Measurements from ENCODE around the gene VPS11. TPM values are rescaled to one million over a fixed set of nuclear protein-coding genes. Genes with fewer than 3 reads are reported as not detected.

VPS11 gene
- total RNA-seq, 1 experiment from 2014 or later: 18.6 TPM

DNA sequence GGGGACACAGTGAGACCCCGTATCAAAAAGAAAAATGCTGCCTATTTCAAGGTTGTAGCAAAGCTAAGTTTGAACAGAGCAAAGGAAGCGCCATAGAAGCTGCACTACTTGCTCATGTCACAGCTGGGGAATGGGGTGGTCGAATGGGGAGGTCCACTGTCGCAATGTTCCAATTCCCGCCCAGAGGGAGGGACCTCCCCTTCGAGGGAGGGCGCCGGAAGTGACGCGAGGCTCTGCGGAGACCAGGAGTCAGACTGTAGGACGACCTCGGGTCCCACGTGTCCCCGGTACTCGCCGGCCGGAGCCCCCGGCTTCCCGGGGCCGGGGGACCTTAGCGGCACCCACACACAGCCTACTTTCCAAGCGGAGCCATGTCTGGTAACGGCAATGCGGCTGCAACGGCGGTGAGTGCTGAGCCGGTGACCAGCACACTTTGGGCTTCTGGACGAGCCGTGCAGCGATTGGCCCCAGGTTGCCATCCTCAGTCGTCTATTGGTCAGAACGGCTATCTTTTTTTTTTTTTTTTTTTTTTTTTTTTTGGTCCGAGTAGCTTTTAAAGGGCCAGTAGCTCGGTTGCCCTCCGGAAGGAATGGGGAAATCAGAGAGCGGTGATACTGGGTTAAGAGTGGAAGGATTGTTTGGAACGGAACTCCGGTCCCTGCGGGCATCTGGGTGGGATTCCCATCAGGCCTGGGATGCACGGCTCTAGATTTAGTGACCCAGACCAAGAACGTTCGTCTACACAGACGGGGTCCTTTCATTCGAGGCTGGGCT, 17.2 kb downstream of the VPS11 start, which contains the start of gene HMBS:
Gene HMBS, plus strand, starts transcription at position 219 of the 774 bp plus-strand sequence. Its CDS starts 153 bp downstream, at position 372.
- no peak within 1 kb of the TSS for H2BK20ac ChIP-seq (ENCODE audit: low read depth, low read length, poor library complexity, severe bottlenecking)
- peak within 1 kb of the TSS; percentile 95 for H3K14ac ChIP-seq (ENCODE audit: insufficient read depth, low read length)
- H2AFZ ChIP-seq (ENCODE audit: low read length): no peak within 1 kb of the TSS
- Mint-ChIP-seq H3K36me3 (ENCODE audit: insufficient read depth in 1 of 3, low read depth in 3 of 3) (peaks cover 11 to 29% (median 23%) of the 10 kb centered on the region in 3 experiments; a peak in 6 of 7 replicates), H3K27ac (peak within 1 kb of the TSS; percentile 96 to 99 (median 98)), H3K4me1 (peaks cover 7 to 13% of the 10 kb centered on the region in 2 experiments; a peak in 3 of 4 replicates), H3K4me3 (peak within 1 kb of the TSS; percentile 98), H3K27me3 (ENCODE audit: low read depth) (no peaks in the 10 kb centered on the region), H3K9me3 (no peaks in the 10 kb centered on the region)
- H3K18ac ChIP-seq (ENCODE audit: insufficient read length, low read depth, low read length): peak within 1 kb of the TSS; percentile 92
- H2BK120ac ChIP-seq (ENCODE audit: low read depth, low read length, poor library complexity, severe bottlenecking): peak within 1 kb of the TSS; percentile 40
- H3K56ac ChIP-seq (ENCODE audit: insufficient read length, low read depth, low read length): no peak within 1 kb of the TSS
- H3K79me2 ChIP-seq (ENCODE audit: insufficient read depth, low read length): no peaks in the 10 kb centered on the region; the same call in 1 of the 2 replicates
- H2AK5ac ChIP-seq (ENCODE audit: insufficient read length, low read length): no peak within 1 kb of the TSS
- no peak within 1 kb of the TSS for H4K5ac ChIP-seq (ENCODE audit: insufficient read length, low read depth, low read length)
- H3K27me3 ChIP-seq (ENCODE audit: insufficient read depth, low read length): no peaks in the 10 kb centered on the region
- no peak within 1 kb of the TSS for H3K23ac ChIP-seq (ENCODE audit: insufficient read length, low read depth, low read length)
- H3K4ac ChIP-seq (ENCODE audit: low read depth, low read length): no peak within 1 kb of the TSS; the same call in 1 of the 2 replicates
- WGBS (ENCODE audit: extremely low coverage, insufficient read length, low lambda C conversion rate): no CpG with 5 or more reads among the region's 45 CpGs
- no peaks in the 10 kb centered on the region for H3K9me3 ChIP-seq (ENCODE audit: control insufficient read depth, low read depth, low read length)
- no peaks in the 10 kb centered on the region for H3K4me1 ChIP-seq (ENCODE audit: insufficient read depth, low read length)
- peaks cover 4% of the 10 kb centered on the region for H3K23me2 ChIP-seq (ENCODE audit: insufficient read length, low read depth, low read length, poor library complexity, severe bottlenecking)
- no peak within 1 kb of the TSS for H2BK5ac ChIP-seq (ENCODE audit: insufficient read length, low read length)
- no peak within 1 kb of the TSS for H3K27ac ChIP-seq (ENCODE audit: insufficient read length, low read depth, low read length)
- TF ChIP-seq, protein P1, sequence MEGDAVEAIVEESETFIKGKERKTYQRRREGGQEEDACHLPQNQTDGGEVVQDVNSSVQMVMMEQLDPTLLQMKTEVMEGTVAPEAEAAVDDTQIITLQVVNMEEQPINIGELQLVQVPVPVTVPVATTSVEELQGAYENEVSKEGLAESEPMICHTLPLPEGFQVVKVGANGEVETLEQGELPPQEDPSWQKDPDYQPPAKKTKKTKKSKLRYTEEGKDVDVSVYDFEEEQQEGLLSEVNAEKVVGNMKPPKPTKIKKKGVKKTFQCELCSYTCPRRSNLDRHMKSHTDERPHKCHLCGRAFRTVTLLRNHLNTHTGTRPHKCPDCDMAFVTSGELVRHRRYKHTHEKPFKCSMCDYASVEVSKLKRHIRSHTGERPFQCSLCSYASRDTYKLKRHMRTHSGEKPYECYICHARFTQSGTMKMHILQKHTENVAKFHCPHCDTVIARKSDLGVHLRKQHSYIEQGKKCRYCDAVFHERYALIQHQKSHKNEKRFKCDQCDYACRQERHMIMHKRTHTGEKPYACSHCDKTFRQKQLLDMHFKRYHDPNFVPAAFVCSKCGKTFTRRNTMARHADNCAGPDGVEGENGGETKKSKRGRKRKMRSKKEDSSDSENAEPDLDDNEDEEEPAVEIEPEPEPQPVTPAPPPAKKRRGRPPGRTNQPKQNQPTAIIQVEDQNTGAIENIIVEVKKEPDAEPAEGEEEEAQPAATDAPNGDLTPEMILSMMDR (conservative IDR thresholded peaks at IDR 0.05): no peak
- H2BK12ac ChIP-seq (ENCODE audit: insufficient read length, low read depth, low read length): no peak within 1 kb of the TSS
- no peak within 1 kb of the TSS for H4K8ac ChIP-seq (replicated peaks; ENCODE audit: insufficient read length, low read depth, low read length)
- peak within 1 kb of the TSS; percentile 80 for H3K9ac ChIP-seq (ENCODE audit: extremely low read depth, insufficient read length, low read length)
- no peak within 1 kb of the TSS for H4K91ac ChIP-seq (ENCODE audit: insufficient read length, low read depth, low read length)
- DNase-seq: peak; percentile 96
- H3K79me1 ChIP-seq (ENCODE audit: insufficient read depth, low read depth, low read length, poor library complexity, severe bottlenecking): no peaks in the 10 kb centered on the region
- H3T11ph ChIP-seq (ENCODE audit: low read length): no peak within 1 kb of the TSS
- no peaks in the 10 kb centered on the region for H4K20me1 ChIP-seq (ENCODE audit: control insufficient read depth, insufficient read depth, insufficient read length)
- H3K4me2 ChIP-seq (ENCODE audit: insufficient read depth, insufficient read length, low read length): peak within 1 kb of the TSS; percentile 75
- H2BK15ac ChIP-seq (ENCODE audit: low read depth, low read length): no peak within 1 kb of the TSS

All from H9 (cell line).